ENCODE measurements around the gene ZNF740.

DNA sequence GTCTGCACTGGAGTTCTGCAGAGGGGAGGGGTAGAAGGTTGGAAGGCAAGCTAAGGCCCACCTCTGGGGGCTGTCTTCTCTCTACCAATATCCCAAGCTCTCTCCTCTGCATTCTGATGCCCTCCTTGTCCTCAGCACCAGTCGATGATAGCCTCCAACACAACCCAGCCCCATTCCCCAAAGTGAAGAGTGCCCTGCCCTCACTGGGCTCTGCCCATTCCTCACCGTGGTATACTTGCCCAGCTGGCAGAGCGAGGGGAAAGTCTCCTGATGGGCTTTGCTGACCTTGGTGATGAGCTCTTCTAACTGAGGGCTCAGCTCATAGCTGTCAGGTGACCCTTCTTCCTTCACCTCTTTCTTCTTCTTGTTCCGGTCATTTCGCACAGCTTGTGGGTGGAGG, 33.7 kb downstream of the ZNF740 start:
- TF ChIP-seq, protein P1, sequence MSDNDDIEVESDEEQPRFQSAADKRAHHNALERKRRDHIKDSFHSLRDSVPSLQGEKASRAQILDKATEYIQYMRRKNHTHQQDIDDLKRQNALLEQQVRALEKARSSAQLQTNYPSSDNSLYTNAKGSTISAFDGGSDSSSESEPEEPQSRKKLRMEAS (IDR thresholded peaks at IDR 0.05) = no peak
- TF ChIP-seq ZNF274 (IDR thresholded peaks at IDR 0.05; ENCODE audit: borderline replicate concordance, extremely low read depth, low read length) = no peak
- TF ChIP-seq, protein P2, sequence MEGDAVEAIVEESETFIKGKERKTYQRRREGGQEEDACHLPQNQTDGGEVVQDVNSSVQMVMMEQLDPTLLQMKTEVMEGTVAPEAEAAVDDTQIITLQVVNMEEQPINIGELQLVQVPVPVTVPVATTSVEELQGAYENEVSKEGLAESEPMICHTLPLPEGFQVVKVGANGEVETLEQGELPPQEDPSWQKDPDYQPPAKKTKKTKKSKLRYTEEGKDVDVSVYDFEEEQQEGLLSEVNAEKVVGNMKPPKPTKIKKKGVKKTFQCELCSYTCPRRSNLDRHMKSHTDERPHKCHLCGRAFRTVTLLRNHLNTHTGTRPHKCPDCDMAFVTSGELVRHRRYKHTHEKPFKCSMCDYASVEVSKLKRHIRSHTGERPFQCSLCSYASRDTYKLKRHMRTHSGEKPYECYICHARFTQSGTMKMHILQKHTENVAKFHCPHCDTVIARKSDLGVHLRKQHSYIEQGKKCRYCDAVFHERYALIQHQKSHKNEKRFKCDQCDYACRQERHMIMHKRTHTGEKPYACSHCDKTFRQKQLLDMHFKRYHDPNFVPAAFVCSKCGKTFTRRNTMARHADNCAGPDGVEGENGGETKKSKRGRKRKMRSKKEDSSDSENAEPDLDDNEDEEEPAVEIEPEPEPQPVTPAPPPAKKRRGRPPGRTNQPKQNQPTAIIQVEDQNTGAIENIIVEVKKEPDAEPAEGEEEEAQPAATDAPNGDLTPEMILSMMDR (IDR thresholded peaks at IDR 0.05; ENCODE audit: control extremely low read depth in 1 of 3, insufficient read depth in 1 of 3, low read depth in 1 of 3, low read length in 3 of 3) = no peak
